ENCODE measurements around the gene BSN. TPM values are rescaled to one million over a fixed set of nuclear protein-coding genes. Genes with fewer than 3 reads are reported as not detected.

Gene BSN
- total RNA-seq, 4 donors from 2014 or later, result 0.37 to 0.81 (median 0.73) TPM

DNA sequence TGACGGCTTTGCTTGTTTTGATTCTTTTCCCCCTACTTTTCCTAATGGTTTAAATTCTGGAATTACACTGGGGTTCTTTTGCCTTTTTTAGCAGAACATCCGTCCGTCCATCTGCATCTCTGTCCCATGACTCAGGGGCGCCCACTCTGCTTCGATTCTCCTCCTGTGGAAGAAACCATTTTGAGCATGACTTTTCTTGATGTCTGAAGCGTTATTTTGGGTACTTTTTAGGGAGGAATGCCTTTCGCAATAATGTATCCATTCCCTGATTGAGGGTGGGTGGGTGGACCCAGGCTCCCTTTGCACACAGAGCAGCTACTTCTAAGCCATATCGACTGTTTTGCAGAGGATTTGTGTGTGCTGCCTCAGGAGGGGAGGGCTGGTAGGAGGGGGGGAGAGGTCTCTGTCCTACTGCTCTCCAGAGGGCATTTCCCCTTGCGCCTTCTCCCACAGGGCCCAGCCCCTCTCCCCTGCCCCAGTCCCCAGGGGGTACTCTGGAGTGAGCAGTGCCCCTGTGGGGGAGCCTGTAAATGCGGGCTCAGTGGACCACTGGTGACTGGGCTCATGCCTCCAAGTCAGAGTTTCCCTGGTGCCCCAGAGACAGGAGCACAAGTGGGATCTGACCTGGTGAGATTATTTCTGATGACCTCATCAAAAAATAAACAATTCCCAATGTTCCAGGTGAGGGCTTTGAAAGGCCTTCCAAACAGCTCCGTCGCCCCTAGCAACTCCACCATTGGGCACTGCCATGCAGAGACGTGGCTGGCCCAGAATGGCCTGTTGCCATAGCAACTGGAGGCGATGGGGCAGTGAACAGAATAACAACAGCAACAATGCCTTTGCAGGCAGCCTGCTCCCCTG is 19.5 kb upstream of the BSN start:
- peak overlapping the region in 3 of 4 donors; percentile 67 to 71 (median 71) for H3K27ac ChIP-seq
- H3K4me1 ChIP-seq, result peaks cover 0 to 42% (median 9%) of the 10 kb centered on the region in 3 donors
- H3K9me3 ChIP-seq, result no peaks in the 10 kb centered on the region
- H3K27me3 ChIP-seq, result no peaks in the 10 kb centered on the region
- 34 to 57% methylated on average over 5 to 11 of the region's 14 CpGs for WGBS, 2 donors (ENCODE audit: low coverage in 1 of 2)
- no peak for TF ChIP-seq CTCF (IDR thresholded peaks at IDR 0.05)
- no peak for TF ChIP-seq POLR2AphosphoS5 (IDR thresholded peaks at IDR 0.05)
- no peak for TF ChIP-seq EP300 (IDR thresholded peaks at IDR 0.05)
- no peak for TF ChIP-seq POLR2A (IDR thresholded peaks at IDR 0.05)
- no peak overlapping the region for H3K4me3 ChIP-seq
- H3K36me3 ChIP-seq, result peaks cover 0 to 35% of the 10 kb centered on the region in 2 donors
- ATAC-seq, result no peak

DNA sequence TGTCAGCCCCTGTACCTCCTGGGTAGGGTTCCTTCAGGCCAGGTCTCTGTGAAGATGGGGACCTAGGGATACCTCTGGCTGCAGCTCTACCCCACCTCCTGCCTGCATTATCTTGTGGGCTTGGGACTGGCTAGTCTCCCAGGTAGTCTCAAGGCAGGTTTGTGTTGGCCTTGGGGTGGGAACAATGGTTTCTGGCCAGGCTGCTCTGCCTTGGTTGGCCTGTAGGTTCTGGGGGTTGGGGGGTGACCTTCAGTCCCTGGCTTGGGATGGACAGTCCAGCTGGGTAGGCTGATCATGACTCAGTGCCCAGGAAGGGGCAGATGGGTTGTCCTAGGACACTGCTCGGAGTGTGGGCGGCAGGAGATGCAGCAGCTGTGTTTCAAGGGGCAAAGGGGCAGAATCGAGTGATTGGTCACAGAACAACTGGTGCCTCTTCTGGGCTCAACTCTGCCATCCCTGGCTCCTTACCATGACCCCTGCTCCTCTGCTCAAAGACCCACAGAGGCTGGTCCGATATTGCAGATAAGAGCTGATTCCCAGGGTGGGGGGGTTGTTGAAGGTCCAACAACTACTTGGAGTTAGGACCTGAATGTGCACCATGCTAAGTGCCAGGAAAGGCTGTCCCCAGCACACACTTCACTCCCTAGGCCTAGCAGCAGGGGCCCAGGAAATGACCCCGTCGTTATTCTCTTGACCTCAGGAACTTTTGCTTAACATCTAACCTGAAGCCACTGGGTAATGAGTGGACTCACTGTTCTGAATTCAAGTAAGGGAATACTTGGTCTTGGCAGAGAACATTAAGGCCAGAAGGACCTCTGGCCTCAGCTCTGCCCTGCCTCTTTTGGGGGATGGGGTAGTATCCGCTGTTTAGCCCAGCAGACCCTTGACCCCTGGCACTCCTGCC is 18.1 kb upstream of the BSN start:
- no peak for ATAC-seq
- peak overlapping the region in 3 of 4 donors; percentile 27 to 71 (median 71) for H3K27ac ChIP-seq

GRCh38 chr3:49536875-49537533 is 17.3 kb upstream of the BSN start:
- H3K36me3 ChIP-seq, result peaks cover 0 to 20% of the 10 kb centered on the region in 2 donors
- peaks cover 0 to 52% (median 14%) of the 10 kb centered on the region in 3 donors for H3K4me1 ChIP-seq
- H3K27ac ChIP-seq, result peak overlapping the region in 2 of 4 donors; percentile 71
- WGBS, 2 donors (ENCODE audit: low coverage in 1 of 2), result 47 to 71% methylated on average over 2 to 9 of the region's 16 CpGs
- H3K4me3 ChIP-seq, result no peak overlapping the region
- ATAC-seq, result no peak
- no peaks in the 10 kb centered on the region for H3K27me3 ChIP-seq
- H3K9me3 ChIP-seq, result no peaks in the 10 kb centered on the region
- TF ChIP-seq POLR2AphosphoS5 (IDR thresholded peaks at IDR 0.05), result no peak
- no peak for TF ChIP-seq CTCF (IDR thresholded peaks at IDR 0.05)
- TF ChIP-seq EP300 (IDR thresholded peaks at IDR 0.05), result no peak
- no peak for TF ChIP-seq POLR2A (IDR thresholded peaks at IDR 0.05)

More for the DNA sequence above, 18.1 kb upstream of the BSN start:
- Histone ChIP-seq H3K4me1 (peaks cover 0 to 52% (median 14%) of the 10 kb centered on the region in 3 donors), H3K27me3 (no peaks in the 10 kb centered on the region), H3K36me3 (peaks cover 0 to 27% of the 10 kb centered on the region in 2 donors), H3K9me3 (no peaks in the 10 kb centered on the region), H3K4me3 (no peak overlapping the region)
- TF ChIP-seq POLR2A (IDR thresholded peaks at IDR 0.05), result no peak
- no peak for TF ChIP-seq CTCF (IDR thresholded peaks at IDR 0.05)
- no peak for TF ChIP-seq POLR2AphosphoS5 (IDR thresholded peaks at IDR 0.05)
- no peak for TF ChIP-seq EP300 (IDR thresholded peaks at IDR 0.05)
- WGBS, 2 donors (ENCODE audit: low coverage in 1 of 2), result 40 to 74% methylated on average over 1 to 3 of the region's 7 CpGs

GRCh38 chr3:49539659-49540560 is 14.4 kb upstream of the BSN start:
- Histone ChIP-seq H3K9me3 (no peaks in the 10 kb centered on the region), H3K27ac (peak overlapping the region; percentile 22 to 88 (median 86)), H3K36me3 (no peaks in the 10 kb centered on the region), H3K27me3 (no peaks in the 10 kb centered on the region), H3K4me1 (peaks cover 0 to 36% (median 9%) of the 10 kb centered on the region in 3 donors), H3K4me3 (peak overlapping the region; percentile 25 to 59)
- WGBS, 2 donors (ENCODE audit: low coverage in 1 of 2), result 0% methylated on average over 1 to 12 of the region's 63 CpGs
- TF ChIP-seq POLR2A (IDR thresholded peaks at IDR 0.05) (peak in 1 of 2 donors; percentile 24), POLR2AphosphoS5 (IDR thresholded peaks at IDR 0.05) (peak; percentile 30), CTCF (IDR thresholded peaks at IDR 0.05) (peak in 3 of 4 experiments; percentile 91 to 95 (median 93)), EP300 (IDR thresholded peaks at IDR 0.05) (no peak)
- peak; percentile 99 for ATAC-seq

Data from gastroesophageal sphincter (tissue), 4 donors.